IMR-90 (cell line): ENCODE data around the gene BHLHA15. TPM values are rescaled to one million over a fixed set of nuclear protein-coding genes. Genes with fewer than 3 reads are reported as not detected.

Experiments used
- ATAC-seq: fragments of 200-7000 bp; cut with Tn5 transposase; 2 replicates; pipeline ENCODE4 v1.9.1; 2020; ENCODE audit warnings: low read depth, mild to moderate bottlenecking, moderate library complexity
- BruUV-seq: library from RNA; stranded (reverse); fragments of 400-500 nt; replicated peaks from 2 replicates; lab custom pipeline; 2021; lab: Mats Ljungman, UMichigan
- CTCF ChIA-PET: fragments of 300-600 bp; formaldehyde crosslinking; extraction: SDS; loops from one replicate; lab custom pipeline; 2021; ENCODE audit warnings: antibody characterized with exemption; lab: Yijun Ruan, JAX
- POLR2A ChIA-PET: fragments of 300-600 bp; sonication (Branson Sonifier 250); formaldehyde crosslinking; loops from one replicate; lab custom pipeline; 2022; ENCODE audit warnings: antibody characterized with exemption; ENCODE audit not compliant: unreplicated experiment; lab: Charles Lee
- DNase-seq: peaks from one replicate; pipeline ENCODE4 v3.0.0; 2013
- H2AFZ ChIP-seq: replicated peaks from 2 replicates; pipeline ENCODE3; 2013; ENCODE audit warnings: low read length, mild to moderate bottlenecking; ENCODE audit not compliant: poor library complexity
- H2AK5ac ChIP-seq: 2 replicates; pipeline ENCODE4 v1.6.1; 2013; ENCODE audit warnings: low read depth, low read length, inconsistent platforms
- H2AK9ac ChIP-seq: replicated peaks from 2 replicates; pipeline ENCODE3; 2013; ENCODE audit warnings: mild to moderate bottlenecking, low read depth, low read length, moderate library complexity; ENCODE audit not compliant: poor library complexity
- H2BK120ac ChIP-seq: 2 replicates; pipeline ENCODE4 v1.6.1; 2013; ENCODE audit warnings: low read depth, low read length, inconsistent platforms
- H2BK15ac ChIP-seq: 3 replicates; pipeline ENCODE4 v1.6.1; 2013; ENCODE audit warnings: low read depth, low read length, inconsistent platforms
- H2BK20ac ChIP-seq: 2 replicates; pipeline ENCODE4 v1.6.1; 2013; ENCODE audit warnings: low read depth, mild to moderate bottlenecking, inconsistent platforms, low read length, moderate library complexity
- H2BK5ac ChIP-seq: 2 replicates; pipeline ENCODE4 v1.6.1; 2013; ENCODE audit warnings: mild to moderate bottlenecking, low read depth, low read length, inconsistent platforms; ENCODE audit not compliant: poor library complexity, severe bottlenecking
- H3K14ac ChIP-seq: replicated peaks from 2 replicates; pipeline ENCODE4 v1.6.1; 2013; ENCODE audit warnings: low read depth, low read length, inconsistent platforms
- H3K18ac ChIP-seq: 2 replicates; pipeline ENCODE4 v1.6.1; 2013; ENCODE audit warnings: low read depth, low read length, control low read depth
- H3K23ac ChIP-seq: 2 replicates; pipeline ENCODE4 v1.6.1; 2013; ENCODE audit warnings: low read depth, low read length, inconsistent platforms
- H3K27ac ChIP-seq: 2 replicates; pipeline ENCODE4 v1.5.1; 2013; ENCODE audit warnings: mild to moderate bottlenecking, control low read depth, low read length; ENCODE audit not compliant: insufficient read depth
- H3K27me3 ChIP-seq: 2 replicates; pipeline ENCODE4 v1.6.1; 2013; ENCODE audit warnings: low read length; ENCODE audit not compliant: control insufficient read depth, insufficient read depth
- H3K36me3 ChIP-seq: 2 replicates; pipeline ENCODE4 v1.6.1; 2013; ENCODE audit warnings: low read length, mixed read lengths; ENCODE audit not compliant: control insufficient read depth, insufficient read depth
- H3K4ac ChIP-seq: 2 replicates; pipeline ENCODE4 v1.6.1; 2013; ENCODE audit warnings: low read depth, low read length, inconsistent platforms
- H3K4me1 ChIP-seq: 2 replicates; pipeline ENCODE4 v1.6.1; 2013; ENCODE audit warnings: low read length, mixed read lengths; ENCODE audit not compliant: control insufficient read depth, insufficient read depth
- H3K4me2 ChIP-seq: 2 replicates; pipeline ENCODE4 v1.6.1; 2013; ENCODE audit warnings: low read depth, mild to moderate bottlenecking, control low read depth, low read length, moderate library complexity
- H3K4me3 ChIP-seq: 2 replicates; pipeline ENCODE4 v1.5.1; 2013; ENCODE audit warnings: low read depth, mild to moderate bottlenecking, control low read depth, low read length, moderate library complexity; ENCODE audit not compliant: insufficient read depth
- H3K56ac ChIP-seq: 2 replicates; pipeline ENCODE4 v1.6.1; 2013; ENCODE audit warnings: low read length, inconsistent platforms; ENCODE audit not compliant: insufficient read depth; ENCODE audit errors: extremely low read depth
- H3K79me1 ChIP-seq, 2 experiments: 2 replicates each; pipeline ENCODE4 v1.6.1; 2013; ENCODE audit warnings: low read length in 2 of 2, inconsistent platforms in 1 of 2, low read depth in 1 of 2
- H3K9ac ChIP-seq: 2 replicates; pipeline ENCODE4 v1.6.1; 2013; ENCODE audit warnings: low read depth, low read length, control low read depth
- H3K9me1 ChIP-seq: 2 replicates; pipeline ENCODE4 v1.6.1; 2013; ENCODE audit warnings: low read length, inconsistent platforms; ENCODE audit not compliant: insufficient read depth
- H3K9me3 ChIP-seq: 2 replicates; pipeline ENCODE4 v1.6.1; 2013; ENCODE audit warnings: low read length; ENCODE audit not compliant: control insufficient read depth, insufficient read depth
- H4K20me1 ChIP-seq: 2 replicates; pipeline ENCODE4 v1.6.1; 2013; ENCODE audit warnings: low read length, inconsistent platforms; ENCODE audit not compliant: insufficient read depth
- H4K5ac ChIP-seq: 2 replicates; pipeline ENCODE4 v1.6.1; 2013; ENCODE audit warnings: mild to moderate bottlenecking, low read depth, low read length, control low read depth
- H4K8ac ChIP-seq, 2 experiments: 2 replicates each; pipeline ENCODE4 v1.6.1; 2013; ENCODE audit warnings: low read depth in 2 of 2, low read length in 2 of 2, control low read depth in 1 of 2, inconsistent platforms in 1 of 2
- H4K91ac ChIP-seq: 2 replicates; pipeline ENCODE4 v1.6.1; 2013; ENCODE audit warnings: low read depth, low read length, inconsistent platforms; ENCODE audit not compliant: insufficient read depth
- BHLHE40 ChIP-seq: fragments of 150-350 bp; IDR thresholded peaks from 2 replicates; pipeline ENCODE4 v1.6.1; 2016; ENCODE audit warnings: mild to moderate bottlenecking, low read depth, low read length
- CEBPB ChIP-seq: IDR thresholded peaks from 2 replicates; pipeline ENCODE4 v1.6.1; 2012; ENCODE audit warnings: low read depth, low read length, improper control_type of control experiment
- CHD1 ChIP-seq: IDR thresholded peaks from 2 replicates; pipeline ENCODE4 v1.6.1; 2012; ENCODE audit warnings: low read depth, low read length, improper control_type of control experiment
- FOS ChIP-seq: fragments of 150-350 bp; IDR thresholded peaks from 2 replicates; pipeline ENCODE4 v1.6.1; 2016; ENCODE audit warnings: low read depth, low read length
- MAFK ChIP-seq: IDR thresholded peaks from 2 replicates; pipeline ENCODE4 v1.6.1; 2012; ENCODE audit warnings: low read depth, low read length, improper control_type of control experiment
- MAZ ChIP-seq: IDR thresholded peaks from 2 replicates; pipeline ENCODE4 v1.6.1; 2012; ENCODE audit warnings: low read depth, mild to moderate bottlenecking, low read length, improper control_type of control experiment, moderate library complexity, borderline replicate concordance
- MXI1 ChIP-seq: IDR thresholded peaks from 2 replicates; pipeline ENCODE4 v1.6.1; 2012; ENCODE audit warnings: low read depth, mild to moderate bottlenecking, low read length, moderate library complexity, borderline replicate concordance
- NFE2L2 ChIP-seq: fragments of 150-350 bp; IDR thresholded peaks from 2 replicates; pipeline ENCODE4 v1.6.1; 2016; ENCODE audit warnings: low read depth, mild to moderate bottlenecking, low read length
- POLR2A ChIP-seq: IDR thresholded peaks from 2 replicates; pipeline ENCODE4 v1.6.1; 2012; ENCODE audit warnings: mild to moderate bottlenecking, low read depth, low read length
- RAD21 ChIP-seq: IDR thresholded peaks from 2 replicates; pipeline ENCODE4 v1.6.1; 2012; ENCODE audit warnings: low read length, improper control_type of control experiment
- RCOR1 ChIP-seq: IDR thresholded peaks from 2 replicates; pipeline ENCODE4 v1.6.1; 2012; ENCODE audit warnings: mild to moderate bottlenecking, low read length, improper control_type of control experiment; ENCODE audit not compliant: insufficient replicate concordance
- SMC3 ChIP-seq: fragments of 150-350 bp; IDR thresholded peaks from 2 replicates; pipeline ENCODE4 v1.6.1; 2016; ENCODE audit warnings: low read depth, mild to moderate bottlenecking, antibody characterized with exemption, low read length, moderate library complexity
- WGBS, 2 experiments: methylation state at CpG; one replicate each; pipeline versions ENCODE4 v1.1.5 to v1.1.7; 2013; ENCODE audit warnings: missing lambda C conversion rate in 2 of 2; ENCODE audit not compliant: insufficient read length in 1 of 2; ENCODE audit errors: extremely low coverage in 2 of 2; 5-methylcytosine and 5-hydroxymethylcytosine counted together
- dilution Hi-C: fragments of 300-500 bp; cut with HindIII; formaldehyde crosslinking; loops from one replicate; pipeline ENCODE4 v1.14.3; 2018; ENCODE audit warnings: low sequenced_read_pairs; ENCODE audit not compliant: unreplicated experiment
- in situ Hi-C: fragments of 300-500 bp; cut with MboI; formaldehyde crosslinking; loops from 3 replicates; pipeline ENCODE4 v1.14.3; 2019; ENCODE audit warnings: low sequenced_read_pairs, inconsistent platforms, mixed read lengths
- intact Hi-C: fragments of 100-400 bp; cut with micrococcal nuclease; formaldehyde crosslinking; loops from 2 replicates; pipeline ENCODE4 v1.10.0; 2022
- polyA plus RNA-seq, 3 experiments: library from polyadenylated mRNA; depleted of rRNA; stranded (reverse); fragments of >200 nt; gene quantifications; 2 replicates each; pipeline ENCODE4 v1.2.3, GENCODE V29; 2012; ENCODE audit warnings: low replicate concordance in 1 of 3
- total RNA-seq: library from RNA; depleted of rRNA; stranded (reverse); fragments of >200 nt; gene quantifications from 2 replicates; pipeline ENCODE4 v1.2.3, GENCODE V29; 2012
- TF ChIP-seq, protein P1 (sequence below): fragments of 150-350 bp; IDR thresholded peaks from 2 replicates; pipeline ENCODE4 v1.6.1; 2017; ENCODE audit warnings: mild to moderate bottlenecking, antibody characterized with exemption, low read length, low read depth
- TF ChIP-seq, protein P2 (sequence below): fragments of 150-350 bp; IDR thresholded peaks from 2 replicates; pipeline ENCODE4 v1.6.1; 2016; ENCODE audit warnings: low read depth, mild to moderate bottlenecking, low read length, moderate library complexity, borderline replicate concordance
- TF ChIP-seq, protein P3 (sequence below): conservative IDR thresholded peaks from 2 replicates; pipeline ENCODE4 v1.5.1; 2012; ENCODE audit warnings: mild to moderate bottlenecking, low read depth, low read length, improper control_type of control experiment

Gene BHLHA15
- total and polyA plus RNA-seq, 2 of the 4 experiments (the other 2 are of a cell fraction) = not detected

DNA sequence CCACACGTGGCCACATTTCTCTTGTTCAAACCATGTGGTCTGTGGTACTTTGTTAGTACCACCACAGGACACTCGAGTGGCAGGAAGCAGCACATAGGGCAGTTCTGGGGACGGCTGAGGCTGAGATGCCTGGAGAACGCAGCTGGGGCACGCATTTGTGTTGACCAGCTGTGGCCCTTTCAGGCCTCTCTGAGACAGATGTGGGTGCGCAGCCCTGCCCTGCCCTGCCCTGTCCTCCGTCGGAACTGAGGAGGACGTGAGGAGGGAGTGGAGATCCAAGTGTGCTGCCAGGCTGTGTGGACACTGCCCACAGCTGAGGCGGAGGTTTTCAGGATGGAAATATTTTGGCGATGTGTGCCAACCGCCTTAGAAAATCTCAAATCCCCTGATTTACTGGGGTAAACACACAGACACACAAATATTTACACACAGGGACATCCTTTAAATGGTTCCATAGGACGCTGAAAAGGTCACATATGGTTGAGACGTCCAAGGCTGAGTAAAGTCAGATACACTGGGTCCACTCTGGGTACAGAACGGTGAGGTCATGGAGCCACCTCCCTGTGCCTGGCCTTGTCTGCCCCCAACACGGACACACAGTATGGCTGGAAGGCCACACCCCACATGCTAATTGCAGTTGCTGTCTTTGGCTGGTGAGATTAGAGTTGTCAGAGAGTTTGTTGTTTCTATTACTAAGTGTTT lies 14.8 kb downstream of the BHLHA15 start:
- H3K14ac ChIP-seq = no peak overlapping the region
- dilution Hi-C loops = no loop called here
- ChIA-PET CTCF (no interaction called here), POLR2A (no interaction called here)
- no TSS peak for BruUV-seq
- H3K4me1 ChIP-seq = no peaks in the 10 kb centered on the region
- H4K8ac ChIP-seq = no peak overlapping the region
- no peak for ATAC-seq
- H3K4me3 ChIP-seq = no peak overlapping the region
- intact Hi-C loops = no loop called here
- peaks cover 49% of the 10 kb centered on the region for H3K36me3 ChIP-seq
- no peak overlapping the region for H2BK20ac ChIP-seq
- H2AK5ac ChIP-seq = no peak overlapping the region
- H2BK120ac ChIP-seq = no peak overlapping the region
- H3K79me1 ChIP-seq = no peaks in the 10 kb centered on the region
- H3K4me2 ChIP-seq = no peak overlapping the region
- H3K9me3 ChIP-seq = no peaks in the 10 kb centered on the region
- no peak overlapping the region for H4K5ac ChIP-seq
- H2AFZ ChIP-seq = no peak overlapping the region
- WGBS, 2 experiments = 77% methylated on average over 7 of the region's 16 CpGs; no CpG with 5 or more reads in 1 of the 2 experiments
- no peaks in the 10 kb centered on the region for H3K9me1 ChIP-seq
- DNase-seq = no peak
- TF ChIP-seq CEBPB (no peak), RAD21 (no peak), NFE2L2 (no peak), MAZ (no peak), SMC3 (no peak), BHLHE40 (no peak), MAFK (no peak), CHD1 (no peak), FOS (no peak), POLR2A (no peak), MXI1 (no peak), RCOR1 (no peak)
- TF ChIP-seq, protein P1, sequence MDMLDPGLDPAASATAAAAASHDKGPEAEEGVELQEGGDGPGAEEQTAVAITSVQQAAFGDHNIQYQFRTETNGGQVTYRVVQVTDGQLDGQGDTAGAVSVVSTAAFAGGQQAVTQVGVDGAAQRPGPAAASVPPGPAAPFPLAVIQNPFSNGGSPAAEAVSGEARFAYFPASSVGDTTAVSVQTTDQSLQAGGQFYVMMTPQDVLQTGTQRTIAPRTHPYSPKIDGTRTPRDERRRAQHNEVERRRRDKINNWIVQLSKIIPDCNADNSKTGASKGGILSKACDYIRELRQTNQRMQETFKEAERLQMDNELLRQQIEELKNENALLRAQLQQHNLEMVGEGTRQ = no peak
- TF ChIP-seq, protein P2, sequence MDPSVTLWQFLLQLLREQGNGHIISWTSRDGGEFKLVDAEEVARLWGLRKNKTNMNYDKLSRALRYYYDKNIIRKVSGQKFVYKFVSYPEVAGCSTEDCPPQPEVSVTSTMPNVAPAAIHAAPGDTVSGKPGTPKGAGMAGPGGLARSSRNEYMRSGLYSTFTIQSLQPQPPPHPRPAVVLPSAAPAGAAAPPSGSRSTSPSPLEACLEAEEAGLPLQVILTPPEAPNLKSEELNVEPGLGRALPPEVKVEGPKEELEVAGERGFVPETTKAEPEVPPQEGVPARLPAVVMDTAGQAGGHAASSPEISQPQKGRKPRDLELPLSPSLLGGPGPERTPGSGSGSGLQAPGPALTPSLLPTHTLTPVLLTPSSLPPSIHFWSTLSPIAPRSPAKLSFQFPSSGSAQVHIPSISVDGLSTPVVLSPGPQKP = no peak
- TF ChIP-seq, protein P3, sequence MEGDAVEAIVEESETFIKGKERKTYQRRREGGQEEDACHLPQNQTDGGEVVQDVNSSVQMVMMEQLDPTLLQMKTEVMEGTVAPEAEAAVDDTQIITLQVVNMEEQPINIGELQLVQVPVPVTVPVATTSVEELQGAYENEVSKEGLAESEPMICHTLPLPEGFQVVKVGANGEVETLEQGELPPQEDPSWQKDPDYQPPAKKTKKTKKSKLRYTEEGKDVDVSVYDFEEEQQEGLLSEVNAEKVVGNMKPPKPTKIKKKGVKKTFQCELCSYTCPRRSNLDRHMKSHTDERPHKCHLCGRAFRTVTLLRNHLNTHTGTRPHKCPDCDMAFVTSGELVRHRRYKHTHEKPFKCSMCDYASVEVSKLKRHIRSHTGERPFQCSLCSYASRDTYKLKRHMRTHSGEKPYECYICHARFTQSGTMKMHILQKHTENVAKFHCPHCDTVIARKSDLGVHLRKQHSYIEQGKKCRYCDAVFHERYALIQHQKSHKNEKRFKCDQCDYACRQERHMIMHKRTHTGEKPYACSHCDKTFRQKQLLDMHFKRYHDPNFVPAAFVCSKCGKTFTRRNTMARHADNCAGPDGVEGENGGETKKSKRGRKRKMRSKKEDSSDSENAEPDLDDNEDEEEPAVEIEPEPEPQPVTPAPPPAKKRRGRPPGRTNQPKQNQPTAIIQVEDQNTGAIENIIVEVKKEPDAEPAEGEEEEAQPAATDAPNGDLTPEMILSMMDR = no peak
- H2BK5ac ChIP-seq = no peak overlapping the region
- no peak overlapping the region for H2BK15ac ChIP-seq
- in situ Hi-C loops = no loop called here
- no peak overlapping the region for H3K9ac ChIP-seq
- H3K56ac ChIP-seq = no peak overlapping the region
- H4K91ac ChIP-seq = no peak overlapping the region
- H3K27ac ChIP-seq = no peak overlapping the region
- no peak overlapping the region; the same call in 1 of the 2 replicates for H3K23ac ChIP-seq
- no peak overlapping the region for H3K4ac ChIP-seq
- no peak overlapping the region for H3K18ac ChIP-seq
- H2AK9ac ChIP-seq = no peak overlapping the region
- H4K20me1 ChIP-seq = no peaks in the 10 kb centered on the region
- no peaks in the 10 kb centered on the region for H3K27me3 ChIP-seq
